ENCODE data around the gene CDADC1.
A peak's percentile ranks its signal among the peaks of the same experiment; 100 is the strongest.

Gene CDADC1

GRCh38 chr13:49297338-49297737 is 49.6 kb downstream of the CDADC1 start:
- DNase-seq = no peak

- no peak for DNase-seq
These were observed 50.7 kb downstream of the CDADC1 start for GRCh38 chr13:49298416-49298815.

DNA sequence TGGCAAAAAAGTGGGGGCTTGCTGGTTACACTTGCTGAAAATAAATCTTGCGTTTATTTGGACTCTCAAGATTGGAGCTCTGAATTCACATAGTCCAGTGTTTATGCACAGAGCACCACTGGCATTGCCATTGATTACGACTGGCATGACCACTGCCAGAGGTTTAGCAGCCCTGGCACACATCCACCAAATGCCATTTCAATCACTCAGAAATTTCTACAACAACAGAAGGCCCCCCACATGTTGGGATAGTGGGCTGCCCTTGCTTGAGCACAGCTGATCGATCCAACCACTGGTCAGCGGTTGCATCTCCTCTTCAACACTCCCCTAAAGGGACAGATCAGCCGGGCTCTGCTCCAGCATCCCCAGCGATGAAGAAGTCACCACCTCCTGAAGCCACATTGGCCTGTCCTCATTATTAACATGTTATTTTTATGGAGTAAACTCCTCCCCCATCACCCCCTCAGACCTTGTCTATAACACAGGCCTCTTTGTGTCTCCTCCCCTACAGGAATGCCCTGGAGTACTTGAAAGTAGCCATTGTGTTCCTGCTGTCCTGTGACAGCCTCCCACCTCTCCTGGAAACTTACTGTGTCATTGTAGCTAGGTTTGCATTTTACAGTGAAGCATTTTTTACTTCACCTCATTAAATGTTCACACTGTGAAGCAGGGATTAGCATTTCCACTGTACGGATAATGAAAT is 51.3 kb downstream of the CDADC1 start:
- DNase-seq = no peak

- DNase-seq = no peak
These were observed 52.6 kb downstream of the CDADC1 start for GRCh38 chr13:49300276-49300675.

DNA sequence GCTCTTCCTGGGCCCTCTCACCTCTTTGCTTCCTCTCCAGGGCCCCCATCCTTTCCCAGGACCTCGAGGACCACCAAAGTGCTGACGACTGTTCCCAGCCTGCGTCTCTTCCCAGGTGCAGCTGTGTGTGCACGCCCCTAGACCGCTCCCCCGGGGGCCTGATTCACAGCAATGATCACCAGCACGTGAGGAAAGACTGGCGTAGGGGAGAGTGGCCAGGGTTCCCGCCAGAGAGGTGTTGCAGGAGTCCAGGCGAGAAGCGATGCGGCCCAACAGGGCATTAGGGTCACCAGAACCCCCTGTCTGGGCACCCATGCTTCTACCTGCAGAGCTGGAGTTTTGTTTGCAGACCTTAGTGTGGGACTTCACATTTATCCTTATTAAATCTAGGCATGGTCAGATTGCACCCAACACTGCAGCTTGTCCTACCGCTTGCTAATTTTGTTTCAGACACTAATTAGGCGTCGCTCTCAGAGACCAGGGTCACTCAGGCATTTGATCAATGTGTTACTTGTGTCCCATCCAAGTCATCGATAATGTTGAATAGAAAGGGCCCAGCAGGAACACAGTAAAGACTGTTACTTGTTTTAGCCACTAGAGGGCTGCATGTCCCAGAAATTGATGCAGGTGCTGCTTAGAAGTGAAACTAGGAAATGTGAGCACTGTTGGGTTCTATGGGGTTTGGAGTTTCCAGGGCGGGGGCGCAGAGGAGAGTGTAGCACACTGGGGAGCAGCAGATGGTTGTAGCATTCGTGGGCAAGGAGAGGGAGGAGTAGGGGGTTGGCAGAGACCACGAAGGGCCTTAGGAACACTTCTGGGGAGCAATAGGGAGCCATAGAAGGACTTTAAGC is 53.2 kb downstream of the CDADC1 start:
- DNase-seq = peak; percentile 73

- no peak for DNase-seq
These were observed 54.5 kb downstream of the CDADC1 start for GRCh38 chr13:49302222-49302621.

DNA sequence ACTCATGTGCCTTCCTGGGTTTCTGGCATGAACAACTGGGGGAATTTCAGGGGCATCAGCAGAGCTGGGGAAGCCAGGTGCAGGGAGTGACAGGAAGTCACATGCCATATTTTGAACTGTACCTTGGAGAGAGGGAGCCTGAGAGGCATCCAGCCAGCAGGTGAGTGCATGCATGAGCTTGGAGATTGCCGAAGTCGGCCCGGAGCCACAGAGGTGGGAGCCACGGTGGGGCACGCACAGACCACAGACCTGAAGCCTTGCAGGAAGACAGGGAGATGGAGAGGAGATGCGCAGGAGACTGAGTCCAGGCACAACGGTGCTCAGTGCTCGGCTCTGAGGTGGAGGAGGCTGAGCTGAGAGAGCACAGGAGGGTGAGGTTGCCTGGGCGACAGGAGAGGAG is 55.1 kb downstream of the CDADC1 start:
- no peak for DNase-seq

- no peak for DNase-seq
These were observed 56.0 kb downstream of the CDADC1 start for GRCh38 chr13:49303533-49304252.

DNA sequence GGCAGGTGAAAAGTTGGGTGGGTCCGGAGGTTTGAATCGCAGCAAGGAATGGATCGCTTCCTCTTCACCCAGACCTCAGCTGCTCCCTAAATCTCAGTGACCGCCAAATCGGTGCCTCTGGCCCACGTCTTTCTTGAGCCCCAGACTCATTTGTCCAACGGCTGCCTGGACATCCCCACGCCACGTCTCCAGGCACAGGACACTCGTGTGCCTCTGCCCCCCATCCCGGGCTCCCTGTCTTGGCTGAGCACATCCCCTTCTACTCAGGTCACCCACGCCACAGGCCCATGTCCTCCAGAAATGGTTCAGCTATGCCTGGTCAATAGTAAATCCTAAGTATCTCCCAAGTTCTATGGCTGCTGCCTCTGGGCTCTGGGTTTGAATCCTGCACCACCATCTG is 56.6 kb downstream of the CDADC1 start:
- no peak for DNase-seq

GRCh38 chr13:49304763-49305700 is 57.3 kb downstream of the CDADC1 start:
- DNase-seq = no peak

DNA sequence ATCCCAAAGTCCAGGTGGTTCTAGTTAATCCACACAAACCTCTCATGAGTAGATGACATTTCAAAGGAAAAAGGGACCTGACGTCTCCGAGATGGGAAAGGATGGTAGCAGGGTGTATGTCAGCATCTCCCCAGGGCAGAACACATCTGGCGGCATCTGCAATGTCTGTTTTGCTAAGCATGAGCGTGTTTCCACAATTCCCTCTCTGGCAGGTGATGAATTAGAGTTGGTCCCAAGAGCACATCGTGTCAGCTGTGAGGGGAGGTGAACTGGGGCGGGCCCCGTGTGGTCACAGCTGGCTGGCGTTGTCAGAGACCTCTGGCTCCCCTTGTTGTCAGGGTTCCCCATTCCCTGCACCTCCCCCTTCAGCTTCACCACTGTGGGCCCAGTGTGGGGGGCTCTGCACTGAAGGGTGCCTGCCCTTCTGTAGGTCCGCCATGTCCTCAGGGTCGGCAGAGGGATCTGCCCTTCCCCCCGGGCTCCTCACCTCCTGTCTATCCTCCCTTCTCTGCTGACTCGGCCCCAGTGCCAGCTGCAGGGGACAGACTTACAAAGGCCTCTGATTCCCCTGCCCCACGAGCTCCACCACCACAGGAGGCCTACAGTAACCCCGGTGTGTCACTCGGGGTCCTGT is 58.2 kb downstream of the CDADC1 start:
- DNase-seq = no peak

DNA sequence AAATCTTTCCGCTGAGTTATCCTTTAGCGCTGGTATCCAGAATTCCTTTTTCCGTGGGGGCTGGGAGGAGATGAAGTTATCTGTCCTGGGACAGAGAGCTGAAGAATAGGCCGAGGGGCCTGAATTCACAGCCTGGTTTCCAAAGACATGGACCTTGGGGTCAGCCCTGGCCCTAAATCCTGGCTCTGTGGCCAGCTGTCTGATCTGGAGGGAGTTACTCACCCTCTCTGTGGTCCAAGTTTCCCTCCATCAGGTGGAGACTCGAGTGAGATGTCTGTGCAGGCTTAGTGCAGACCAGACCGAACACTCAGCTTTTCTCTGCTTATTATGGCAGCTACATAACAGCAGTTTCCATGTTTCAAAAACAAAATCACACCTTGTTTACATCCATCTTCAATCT is 59.6 kb downstream of the CDADC1 start:
- no peak for DNase-seq

GRCh38 chr13:49308097-49308875 is 60.6 kb downstream of the CDADC1 start:
- DNase-seq = no peak

- DNase-seq = no peak
These were observed 61.2 kb downstream of the CDADC1 start for GRCh38 chr13:49308921-49309408.

- no peak for DNase-seq
These were observed 62.5 kb downstream of the CDADC1 start for GRCh38 chr13:49310251-49310650.

GRCh38 chr13:49311816-49312215 is 64.1 kb downstream of the CDADC1 start:
- no peak for DNase-seq

DNA sequence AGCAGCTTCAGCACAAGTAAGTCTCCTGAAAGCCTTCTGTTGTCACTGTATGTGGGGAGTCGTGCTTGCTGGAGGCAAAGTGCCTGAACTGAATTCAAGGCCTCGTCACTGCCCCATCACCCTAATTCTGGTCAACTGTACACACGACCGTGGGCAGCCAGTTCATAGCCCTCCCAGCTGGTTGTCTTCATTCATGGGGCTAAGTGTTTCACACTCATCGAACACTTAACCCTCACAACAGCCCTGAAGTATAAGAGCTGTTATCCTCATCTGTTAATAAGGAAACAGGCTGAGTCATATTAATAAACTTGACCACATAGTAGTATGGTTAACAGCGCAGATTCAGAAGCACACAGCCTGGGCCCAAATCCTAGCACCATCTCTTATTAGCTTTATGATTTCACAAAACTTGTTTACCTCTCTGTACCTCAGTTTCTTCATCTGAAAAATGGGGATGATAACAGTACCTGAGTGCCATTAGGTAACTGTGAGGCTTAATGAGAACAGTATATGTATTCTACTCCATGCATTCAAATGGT is 66.7 kb downstream of the CDADC1 start:
- no peak for DNase-seq

DNA sequence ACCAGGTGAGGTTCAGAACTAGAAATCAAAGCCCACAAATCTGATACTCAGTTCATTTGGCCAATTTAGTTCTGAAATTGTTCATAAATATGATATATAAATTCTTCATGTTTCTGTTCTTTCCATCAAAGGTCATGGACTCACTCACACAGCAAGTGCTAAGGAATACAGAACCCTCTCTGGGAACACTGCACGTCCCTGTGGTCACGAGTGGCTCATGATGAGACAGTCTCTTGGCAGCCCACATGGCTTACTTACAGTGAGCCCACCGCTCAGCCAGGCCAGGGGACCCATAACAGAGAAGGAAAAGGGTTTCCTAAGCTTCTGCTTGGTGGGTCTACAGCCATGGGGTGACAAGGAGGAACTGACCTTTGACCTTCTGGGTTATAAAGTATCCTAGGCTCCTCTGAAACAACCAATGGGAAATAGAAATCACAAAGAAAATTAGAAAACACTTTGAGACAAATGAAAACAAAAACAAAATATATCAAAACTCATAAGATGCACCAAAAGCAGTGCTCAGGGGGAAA is 67.4 kb downstream of the CDADC1 start:
- no peak for DNase-seq

GRCh38 chr13:49315756-49316482 is 68.2 kb downstream of the CDADC1 start:
- DNase-seq = no peak

- no peak for DNase-seq
These were observed 71.8 kb downstream of the CDADC1 start for GRCh38 chr13:49319551-49319950.

All from central memory CD4-positive, alpha-beta T cell (primary cell).